Kidney (tissue), 14 donors: ENCODE data around the gene ZNF646. TPM values are rescaled to one million over a fixed set of nuclear protein-coding genes. Genes with fewer than 3 reads are reported as not detected.

Experiments used
- DNase-seq, 5 donors: peaks; one replicate each; pipeline ENCODE4 v3.0.0-alpha.2; 2013 to 2020
- FAIRE-seq: peaks from 2 replicates; lab custom pipeline; 2012; peaks lifted over from hg19 to GRCh38; lab: Jason Lieb, UNC
- H3K27ac ChIP-seq, 2 donors: one replicate each; pipeline ENCODE4 v1.7.0; 2013; ENCODE audit warnings: low read depth in 2 of 2, low read length in 2 of 2, inconsistent platforms in 1 of 2
- H3K27me3 ChIP-seq: one replicate; pipeline ENCODE4 v1.7.1; 2013; ENCODE audit warnings: low read length, inconsistent platforms; ENCODE audit not compliant: control insufficient read depth, insufficient read depth
- H3K36me3 ChIP-seq, 3 donors: one replicate each; pipeline versions ENCODE4 v1.7.0 to v1.7.1; 2013; ENCODE audit warnings: low read length in 3 of 3, control low read depth in 1 of 3, inconsistent platforms in 1 of 3; ENCODE audit not compliant: insufficient read depth in 3 of 3, control insufficient read depth in 2 of 3
- H3K4me1 ChIP-seq, 3 donors: one replicate each; pipeline versions ENCODE4 v1.7.0 to v1.7.1; 2013; ENCODE audit warnings: low read length in 3 of 3, inconsistent platforms in 1 of 3, low read depth in 1 of 3; ENCODE audit not compliant: control insufficient read depth in 2 of 3, insufficient read depth in 2 of 3
- H3K4me3 ChIP-seq, 3 donors: one replicate each; pipeline versions ENCODE4 v1.7.0 to v1.8.1; 2013; ENCODE audit warnings: low read length in 3 of 3, control low read depth in 1 of 3, inconsistent platforms in 1 of 3
- H3K9ac ChIP-seq, 3 donors: one replicate each; pipeline versions ENCODE4 v1.7.0 to v1.7.1; 2013; ENCODE audit warnings: low read length in 3 of 3, control low read depth in 1 of 3, inconsistent platforms in 1 of 3
- H3K9me3 ChIP-seq, 3 donors: one replicate each; pipeline versions ENCODE4 v1.7.0 to v1.7.1; 2013; ENCODE audit warnings: low read length in 3 of 3, control low read depth in 1 of 3, inconsistent platforms in 1 of 3; ENCODE audit not compliant: control insufficient read depth in 2 of 3, insufficient read depth in 1 of 3
- intact Hi-C: fragments of 100-400 bp; cut with DNase I; formaldehyde crosslinking; loops from one replicate; pipeline ENCODE4 v1.11.1; 2022
- polyA plus RNA-seq: library from polyadenylated mRNA; stranded (reverse); fragments of 350-450 nt; fragmentation: Illumina TruSeq; extraction: RNeasy Lipid Tissue Mini Kit (QIAGEN cat#74804); gene quantifications from one replicate; pipeline ENCODE4 v1.2.3, GENCODE V29; 2014; ENCODE audit warnings: low read depth, low replicate concordance; ENCODE audit not compliant: insufficient read depth
- total RNA-seq: library from RNA; stranded (reverse); fragmentation: NEBNext Ultra II Directional; extraction: Animal tissue kit (Norgen Biotek cat#: 25700); gene quantifications from one replicate; pipeline ENCODE4 v1.2.1, GENCODE V29; 2021
- TF ChIP-seq, protein P1 (sequence below): IDR thresholded peaks from 3 replicates; pipeline ENCODE4 v1.5.1; 2012; ENCODE audit warnings: mild to moderate bottlenecking, moderate library complexity, borderline replicate concordance; ENCODE audit not compliant: insufficient read depth; ENCODE audit errors: extremely low read depth
- donor health status: control.
- donor health status: control.
- donor health status: control.
- donor health status: control.
- donor health status: control.
- donor health status: DM: yes; HTN: yes; CAD: no.
- donor health status: Normal renal cell carcinoma (clear cell type).

ZNF646 gene
- total and polyA plus RNA-seq, 2 donors from 2014 or later = 2.9 to 20.5 TPM

DNA sequence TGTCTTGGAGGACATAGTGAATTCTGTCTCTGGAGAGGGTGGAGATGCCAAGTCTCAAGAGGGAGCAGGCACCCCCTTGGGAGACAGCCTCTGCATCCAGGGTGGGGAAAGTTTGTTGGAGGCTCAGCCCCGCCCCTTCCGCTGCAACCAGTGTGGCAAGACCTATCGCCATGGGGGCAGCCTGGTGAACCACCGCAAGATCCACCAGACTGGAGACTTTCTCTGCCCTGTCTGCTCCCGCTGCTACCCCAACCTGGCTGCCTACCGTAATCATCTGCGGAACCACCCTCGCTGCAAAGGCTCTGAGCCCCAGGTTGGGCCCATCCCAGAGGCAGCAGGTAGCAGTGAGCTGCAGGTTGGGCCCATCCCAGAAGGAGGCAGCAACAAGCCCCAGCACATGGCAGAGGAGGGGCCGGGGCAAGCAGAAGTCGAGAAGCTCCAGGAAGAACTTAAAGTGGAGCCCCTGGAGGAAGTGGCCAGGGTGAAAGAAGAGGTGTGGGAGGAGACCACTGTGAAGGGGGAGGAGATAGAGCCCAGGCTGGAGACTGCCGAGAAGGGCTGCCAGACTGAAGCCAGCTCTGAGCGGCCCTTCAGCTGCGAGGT, 5.2 kb downstream of the ZNF646 start:
- Histone ChIP-seq H3K36me3 (peaks cover 4 to 25% (median 20%) of the 10 kb centered on the region in 3 donors), H3K27ac (no peak overlapping the region), H3K4me1 (peaks cover 0 to 8% (median 4%) of the 10 kb centered on the region in 3 donors)

DNA sequence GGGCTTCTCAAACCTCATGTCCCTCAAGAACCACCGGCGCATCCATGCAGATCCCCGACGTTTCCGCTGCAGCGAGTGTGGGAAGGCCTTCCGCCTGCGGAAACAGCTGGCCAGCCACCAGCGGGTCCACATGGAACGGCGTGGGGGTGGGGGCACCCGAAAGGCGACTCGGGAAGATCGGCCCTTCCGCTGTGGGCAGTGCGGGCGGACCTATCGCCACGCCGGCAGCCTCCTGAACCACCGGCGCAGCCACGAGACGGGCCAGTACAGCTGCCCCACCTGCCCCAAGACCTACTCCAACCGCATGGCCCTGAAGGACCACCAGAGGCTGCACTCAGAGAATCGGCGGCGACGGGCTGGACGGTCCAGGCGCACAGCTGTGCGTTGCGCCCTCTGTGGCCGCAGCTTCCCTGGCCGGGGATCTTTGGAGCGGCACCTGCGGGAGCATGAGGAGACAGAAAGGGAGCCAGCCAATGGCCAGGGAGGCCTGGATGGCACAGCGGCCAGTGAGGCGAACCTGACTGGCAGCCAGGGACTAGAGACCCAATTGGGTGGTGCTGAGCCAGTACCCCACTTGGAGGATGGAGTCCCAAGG, 5.9 kb downstream of the ZNF646 start:
- H3K36me3 ChIP-seq = peaks cover 4 to 25% (median 20%) of the 10 kb centered on the region in 3 donors
- no peaks in the 10 kb centered on the region for H3K9me3 ChIP-seq
- FAIRE-seq (no peak), DNase-seq (no peak)
- no peak overlapping the region for H3K9ac ChIP-seq
- TF ChIP-seq, protein P1, sequence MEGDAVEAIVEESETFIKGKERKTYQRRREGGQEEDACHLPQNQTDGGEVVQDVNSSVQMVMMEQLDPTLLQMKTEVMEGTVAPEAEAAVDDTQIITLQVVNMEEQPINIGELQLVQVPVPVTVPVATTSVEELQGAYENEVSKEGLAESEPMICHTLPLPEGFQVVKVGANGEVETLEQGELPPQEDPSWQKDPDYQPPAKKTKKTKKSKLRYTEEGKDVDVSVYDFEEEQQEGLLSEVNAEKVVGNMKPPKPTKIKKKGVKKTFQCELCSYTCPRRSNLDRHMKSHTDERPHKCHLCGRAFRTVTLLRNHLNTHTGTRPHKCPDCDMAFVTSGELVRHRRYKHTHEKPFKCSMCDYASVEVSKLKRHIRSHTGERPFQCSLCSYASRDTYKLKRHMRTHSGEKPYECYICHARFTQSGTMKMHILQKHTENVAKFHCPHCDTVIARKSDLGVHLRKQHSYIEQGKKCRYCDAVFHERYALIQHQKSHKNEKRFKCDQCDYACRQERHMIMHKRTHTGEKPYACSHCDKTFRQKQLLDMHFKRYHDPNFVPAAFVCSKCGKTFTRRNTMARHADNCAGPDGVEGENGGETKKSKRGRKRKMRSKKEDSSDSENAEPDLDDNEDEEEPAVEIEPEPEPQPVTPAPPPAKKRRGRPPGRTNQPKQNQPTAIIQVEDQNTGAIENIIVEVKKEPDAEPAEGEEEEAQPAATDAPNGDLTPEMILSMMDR = no peak
- no peak overlapping the region for H3K4me3 ChIP-seq
- H3K27ac ChIP-seq = no peak overlapping the region
- H3K27me3 ChIP-seq = no peaks in the 10 kb centered on the region
- peaks cover 0 to 3% (median 0%) of the 10 kb centered on the region in 3 donors for H3K4me1 ChIP-seq
- intact Hi-C loops = no loop called here

More for the DNA sequence above, 5.2 kb downstream of the ZNF646 start:
- Histone ChIP-seq H3K9me3 (no peaks in the 10 kb centered on the region), H3K4me3 (no peak overlapping the region), H3K27me3 (no peaks in the 10 kb centered on the region), H3K9ac (no peak overlapping the region)
- no peak for DNase-seq
- FAIRE-seq = no peak
- intact Hi-C loops = no loop called here
- TF ChIP-seq, protein P1 = no peak

DNA sequence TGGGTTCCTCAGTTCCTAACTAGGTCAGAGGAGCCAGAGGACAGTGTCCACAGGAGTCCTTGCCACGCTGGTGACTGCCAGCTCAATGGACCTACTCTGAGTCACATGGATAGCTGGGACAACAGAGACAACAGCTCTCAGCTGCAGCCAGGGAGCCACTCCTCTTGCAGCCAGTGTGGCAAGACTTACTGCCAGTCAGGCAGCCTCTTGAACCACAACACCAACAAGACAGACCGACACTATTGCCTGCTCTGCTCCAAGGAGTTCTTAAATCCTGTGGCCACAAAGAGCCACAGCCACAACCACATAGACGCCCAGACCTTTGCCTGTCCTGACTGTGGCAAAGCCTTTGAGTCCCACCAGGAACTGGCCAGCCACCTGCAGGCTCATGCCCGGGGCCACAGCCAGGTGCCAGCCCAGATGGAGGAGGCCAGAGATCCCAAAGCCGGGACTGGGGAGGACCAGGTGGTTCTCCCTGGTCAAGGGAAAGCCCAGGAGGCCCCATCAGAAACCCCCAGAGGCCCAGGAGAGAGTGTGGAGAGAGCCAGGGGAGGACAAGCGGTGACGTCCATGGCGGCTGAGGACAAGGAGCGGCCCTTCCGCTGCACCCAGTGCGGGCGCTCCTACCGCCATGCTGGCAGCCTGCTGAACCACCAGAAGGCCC, 6.7 kb downstream of the ZNF646 start:
- intact Hi-C loops = no loop called here
- DNase-seq (no peak), FAIRE-seq (no peak)
- no peaks in the 10 kb centered on the region for H3K4me1 ChIP-seq
- TF ChIP-seq, protein P1 = no peak
- no peak overlapping the region for H3K9ac ChIP-seq
- H3K9me3 ChIP-seq = no peaks in the 10 kb centered on the region
- no peak overlapping the region for H3K4me3 ChIP-seq
- H3K27ac ChIP-seq = no peak overlapping the region
- H3K27me3 ChIP-seq = no peaks in the 10 kb centered on the region
- peaks cover 4 to 25% (median 20%) of the 10 kb centered on the region in 3 donors for H3K36me3 ChIP-seq
